K562 (cell line): ENCODE measurements around the gene GDF15. TPM values are rescaled to one million over a fixed set of nuclear protein-coding genes. Genes with fewer than 3 reads are reported as not detected.

Experiments
- ATAC-seq: fragments of 200-7000 bp; cut with Tn5 transposase; 3 replicates; pipeline ENCODE4 v1.9.1; 2020; ENCODE audit warnings: moderate library complexity
- BruUV-seq: library from RNA; stranded (reverse); fragments of 400-500 nt; replicated peaks from 2 replicates; lab custom pipeline; 2021; lab: Mats Ljungman, UMichigan
- CTCF ChIA-PET: fragments of 300-600 bp; formaldehyde crosslinking; extraction: SDS; loops from one replicate; lab custom pipeline; 2021; ENCODE audit warnings: low intra/inter-chr PET ratio; lab: Yijun Ruan, JAX
- POLR2A ChIA-PET: fragments of 300-600, 350-650 bp; sonication (Branson Sonifier 250); formaldehyde crosslinking; extraction: SDS; loops from one replicate; lab custom pipeline; 2021; ENCODE audit warnings: antibody characterized with exemption, inconsistent platforms; lab: Yijun Ruan, JAX
- DNase-seq, 4 experiments: peaks; one replicate each; pipeline versions ENCODE4 v3.0.0 to v3.0.0-alpha.2; 2011 to 2018; ENCODE audit warnings: low spot score in 3 of 4, mixed read lengths in 3 of 4; ENCODE audit errors: extremely low read depth in 1 of 4
- FAIRE-seq: peaks from 2 replicates; lab custom pipeline; 2011; peaks lifted over from hg19 to GRCh38; lab: Jason Lieb, UNC
- H2AFZ ChIP-seq: 2 replicates; pipeline ENCODE4 v1.6.0; 2011; ENCODE audit warnings: low read depth, low read length, control low read depth, inconsistent platforms
- H3K27ac ChIP-seq: fragments of 200-600 bp; 3 replicates; pipeline ENCODE4 v1.8.0; 2011; ENCODE audit warnings: low read depth, mild to moderate bottlenecking, control low read depth, inconsistent platforms, low read length, moderate library complexity, mixed read lengths; ENCODE audit errors: extremely low read depth
- H3K27me3 ChIP-seq, 2 experiments: fragments of 300-600 bp in 1 of 2; 2 replicates in 1 of 2; 3 replicates in 1 of 2; pipeline versions ENCODE4 v1.6.0 to v1.8.0; 2011; ENCODE audit warnings: inconsistent platforms in 2 of 2, low read length in 2 of 2, mild to moderate bottlenecking in 1 of 2, mixed read lengths in 1 of 2, moderate library complexity in 1 of 2; ENCODE audit not compliant: control insufficient read depth in 2 of 2, insufficient read depth in 2 of 2
- H3K36me3 ChIP-seq: fragments of 300-600 bp; 3 replicates; pipeline ENCODE4 v1.8.0; 2011; ENCODE audit warnings: mild to moderate bottlenecking, low read length, inconsistent platforms; ENCODE audit not compliant: control insufficient read depth, insufficient read depth
- H3K4me1 ChIP-seq, 2 experiments: fragments of 200-600 bp in 1 of 2; replicated peaks in 1 of 2; 2 replicates in 1 of 2; 3 replicates in 1 of 2; pipeline versions ENCODE4 v1.5.1 to v1.8.0; 2011; ENCODE audit warnings: inconsistent platforms in 2 of 2, low read length in 2 of 2, mild to moderate bottlenecking in 1 of 2, mixed read lengths in 1 of 2, moderate library complexity in 1 of 2; ENCODE audit not compliant: control insufficient read depth in 2 of 2, insufficient read depth in 2 of 2
- H3K4me2 ChIP-seq: 2 replicates; pipeline ENCODE4 v1.6.1; 2011; ENCODE audit warnings: low read length, control low read depth, inconsistent platforms, mixed read lengths; ENCODE audit not compliant: insufficient read depth
- H3K4me3 ChIP-seq: fragments of 200-600 bp; sonication (generic), shearing (Covaris generic); 2 replicates; pipeline ENCODE4 v1.5.1; 2016; ENCODE audit warnings: control low read depth, inconsistent platforms
- H3K79me2 ChIP-seq: fragments of 200-600 bp; 3 replicates; pipeline ENCODE4 v1.8.0; 2011; ENCODE audit warnings: low read length, inconsistent platforms; ENCODE audit not compliant: control insufficient read depth, insufficient read depth
- H3K9ac ChIP-seq, 2 experiments: 2 replicates each; pipeline versions ENCODE4 v1.6.0 to v1.6.1; 2011; ENCODE audit warnings: low read depth in 2 of 2, low read length in 2 of 2, control low read depth in 1 of 2, inconsistent platforms in 1 of 2, mild to moderate bottlenecking in 1 of 2, mixed read lengths in 1 of 2; ENCODE audit not compliant: insufficient read depth in 1 of 2
- H3K9me1 ChIP-seq: one replicate; pipeline ENCODE4 v1.6.0; 2011; ENCODE audit warnings: inconsistent platforms, mild to moderate bottlenecking, low read length, moderate library complexity; ENCODE audit not compliant: control insufficient read depth, insufficient read depth
- H3K9me3 ChIP-seq: replicated peaks from 2 replicates; pipeline ENCODE4 v1.5.1; 2011; ENCODE audit warnings: low read depth, low read length, inconsistent platforms; ENCODE audit not compliant: control insufficient read depth, insufficient read depth
- H4K20me1 ChIP-seq: replicated peaks from 2 replicates; pipeline ENCODE4 v1.6.1; 2011; ENCODE audit warnings: low read length, inconsistent platforms, mixed read lengths; ENCODE audit not compliant: control insufficient read depth, insufficient read depth
- CBFB ChIP-seq: sonication (generic); formaldehyde crosslinking; IDR thresholded peaks from 2 replicates; pipeline ENCODE4 v1.4.0; 2020; ENCODE audit warnings: mild to moderate bottlenecking, missing genetic modification reagents
- CREB1 ChIP-seq, 2 experiments: sonication (generic) in 1 of 2; formaldehyde crosslinking in 1 of 2; IDR thresholded peaks; 2 replicates each; pipeline versions ENCODE4 v1.6.1 to v1.8.0; 2012 to 2022; ENCODE audit warnings: inconsistent platforms in 1 of 2, mild to moderate bottlenecking in 1 of 2, missing genetic modification reagents in 1 of 2, moderate library complexity in 1 of 2
- CTBP1 ChIP-seq: fragments of 450-650 bp; IDR thresholded peaks from 2 replicates; pipeline ENCODE4 v1.6.1; 2016; ENCODE audit warnings: borderline replicate concordance
- ELF2 ChIP-seq: fragments of 250-450 bp; sonication (Bioruptor Pico); IDR thresholded peaks from 2 replicates; pipeline ENCODE4 v1.5.0; 2021; ENCODE audit warnings: mild to moderate bottlenecking
- HDAC8 ChIP-seq: fragments of 450-650 bp; IDR thresholded peaks from 2 replicates; pipeline ENCODE4 v1.6.1; 2016; ENCODE audit warnings: mild to moderate bottlenecking, missing genetic modification characterization, moderate library complexity, missing compliant biosample characterization
- KAT2B ChIP-seq: IDR thresholded peaks from one replicate; pipeline ENCODE4 v1.6.1; 2012; ENCODE audit warnings: low read depth, mild to moderate bottlenecking, control low read depth, inconsistent platforms, low read length, moderate library complexity
- NBN ChIP-seq: fragments of 450-650 bp; IDR thresholded peaks from 2 replicates; pipeline ENCODE4 v1.6.1; 2016; ENCODE audit warnings: low read depth, mild to moderate bottlenecking
- POLR2A ChIP-seq: fragments of 450-650 bp; conservative IDR thresholded peaks from 2 replicates; pipeline ENCODE4 v1.6.1; 2016
- POLR2AphosphoS2 ChIP-seq: IDR thresholded peaks from 2 replicates; pipeline ENCODE4 v1.6.1; 2012; ENCODE audit warnings: low read length, improper control_type of control experiment
- RBFOX2 ChIP-seq: fragments of 200-400 bp; formaldehyde crosslinking; IDR thresholded peaks from 2 replicates; pipeline ENCODE4 v1.6.1; 2017; ENCODE audit warnings: low read depth, mild to moderate bottlenecking, low read length, moderate library complexity
- SMAD3 ChIP-seq: fragments of 450-650 bp; formaldehyde crosslinking; conservative IDR thresholded peaks from 2 replicates; pipeline ENCODE4 v1.4.0; 2020; ENCODE audit warnings: mild to moderate bottlenecking
- SUPT5H ChIP-seq: fragments of 450-650 bp; IDR thresholded peaks from 2 replicates; pipeline ENCODE4 v1.6.1; 2016
- TEAD2 ChIP-seq: fragments of 450-650 bp; IDR thresholded peaks from 2 replicates; pipeline ENCODE4 v1.6.1; 2016; ENCODE audit warnings: missing genetic modification characterization, control low read depth, missing compliant biosample characterization
- ZFX ChIP-seq: sonication (generic); formaldehyde crosslinking; IDR thresholded peaks from 2 replicates; pipeline ENCODE4 v1.8.0; 2022; ENCODE audit warnings: mild to moderate bottlenecking, missing genetic modification reagents, moderate library complexity
- ZNF668 ChIP-seq: fragments of 250-450 bp; sonication (Bioruptor Pico); IDR thresholded peaks from 2 replicates; pipeline ENCODE4 v1.8.0; 2022; ENCODE audit warnings: mild to moderate bottlenecking, inconsistent platforms
- WGBS: fragments of 100-300 bp; shearing (Covaris generic); methylation state at CpG from one replicate; pipeline ENCODE4 v1.1.6; 2016; ENCODE audit warnings: low coverage, mixed read lengths; ENCODE audit not compliant: insufficient coverage; ENCODE audit errors: missing lambda C conversion rate; 5-methylcytosine and 5-hydroxymethylcytosine counted together
- in situ Hi-C: fragments of 300-500 bp; cut with MboI; formaldehyde crosslinking; loops from 4 replicates; pipeline ENCODE4 v1.15.0; 2018; ENCODE audit warnings: inconsistent platforms, mixed read lengths
- intact Hi-C: fragments of 100-400 bp; cut with micrococcal nuclease; formaldehyde crosslinking; loops from 2 replicates; pipeline ENCODE4 v1.14.2; 2022
- polyA plus RNA-seq, 8 experiments: library from polyadenylated mRNA; depleted of rRNA in 4 of 8; stranded (reverse) in 5 of 8; unstranded in 3 of 8; fragments of >200 nt; fragmentation: Nextera tagmentation in 2 of 8; fragmentation: Illumina TruSeq in 1 of 8; extraction: Ambion mirVana in 2 of 8; extraction: Trizol in 1 of 8; gene quantifications; 2 replicates each; pipeline versions ENCODE4 v1.2.1 to v1.2.3, GENCODE V29; 2011 to 2014; ENCODE audit warnings: inconsistent platforms in 1 of 8, missing spikeins in 1 of 8
- total RNA-seq, 7 experiments: library from RNA; depleted of rRNA in 6 of 7; stranded (reverse); fragments of >200 nt in 6 of 7; fragmentation: Illumina TruSeq in 2 of 7; extraction: Trizol in 2 of 7; gene quantifications; 2 replicates each; pipeline versions ENCODE4 v1.2.1 to v1.2.3, GENCODE V29; 2011 to 2021; ENCODE audit warnings: low replicate concordance in 1 of 7
- TF ChIP-seq, protein P1 (sequence below): fragments of 450-650 bp; conservative IDR thresholded peaks from 2 replicates; pipeline ENCODE4 v1.6.1; 2016; ENCODE audit warnings: missing genetic modification characterization, low read depth, mild to moderate bottlenecking, control low read depth, missing compliant biosample characterization
- TF ChIP-seq, protein P2 (sequence below), 2 experiments: fragments of 450-650 bp; IDR thresholded peaks; 2 replicates each; pipeline ENCODE4 v1.6.1; 2018; ENCODE audit warnings: mild to moderate bottlenecking in 2 of 2, low read depth in 1 of 2; ENCODE audit not compliant: partially characterized antibody in 2 of 2

GDF15 gene
- total and polyA plus RNA-seq, 9 of the 15 experiments (the other 6 are each of a cell fraction or from before 2014, with no cell fraction given): 2.3 to 82.4 (median 12.5) TPM

- no peaks in the 10 kb centered on the region for H3K9me3 ChIP-seq
- FAIRE-seq (peak; percentile 91), ATAC-seq (peak; percentile 20), DNase-seq (peak; percentile 42 to 91 (median 60))
- POLR2A ChIA-PET: interaction anchor here (0.5 to 11.1 kb wide), 11 partner anchors 14 to 295 kb away, joined by 3 to 244 read pairs (median 3); partner anchors contain the start of genes GDF15 and JUND
- H3K4me3 ChIP-seq: peak overlapping the region; percentile 42
- no peaks in the 10 kb centered on the region for H3K27me3 ChIP-seq
- H3K9me1 ChIP-seq: no peaks in the 10 kb centered on the region
- in situ Hi-C loops: loop anchor here (10.0 kb wide), 1 partner anchor 320 kb away; the partner anchor contains the start of gene MAST3
- CTCF ChIA-PET: interaction anchor here (0.8 to 0.9 kb wide), 2 partner anchors 13 to 65 kb away, joined by 3 to 4 read pairs; no protein-coding TSS in a partner anchor
- peak overlapping the region; percentile 88 for H3K4me2 ChIP-seq
- intact Hi-C loops: loop anchor here (2.0 to 5.0 kb wide), 3 partner anchors 134 to 352 kb away; partner anchors contain the start of genes JUND and RAB3A
- peaks cover 19% of the 10 kb centered on the region for H3K79me2 ChIP-seq
- peak overlapping the region; percentile 82 to 93 for H3K9ac ChIP-seq
- H3K4me1 ChIP-seq: peaks cover 41 to 70% of the 10 kb centered on the region in 2 experiments
- 0% methylated on average over 11 of the region's 11 CpGs for WGBS
- peak overlapping the region; percentile 91 for H2AFZ ChIP-seq
- no peaks in the 10 kb centered on the region for H3K36me3 ChIP-seq
- BruUV-seq: TSS peak; percentile 89
- H3K27ac ChIP-seq: peak overlapping the region; percentile 97
- no peaks in the 10 kb centered on the region for H4K20me1 ChIP-seq
- TF ChIP-seq RBFOX2 (peak; percentile 47), HDAC8 (tag) (0 out of 2 replicates have a peak, but pooled peaks have one; percentile 48), SMAD3 (CRISPR knock-in tag) (no peak), CREB1 (IDR thresholded peaks at IDR 0.05) (peak; percentile 17; the same call in 1 of the 2 replicates), CREB1 (CRISPR knock-in tag; IDR thresholded peaks at IDR 0.05) (no peak), ZNF668 (CRISPR knock-in tag) (no peak), POLR2A (peak; percentile 69), KAT2B (no peak), ZFX (peak; percentile 76), ELF2 (CRISPR knock-in tag) (no peak), CTBP1 (peak; percentile 24; the same call in 1 of the 2 replicates), POLR2AphosphoS2 (no peak), NBN (peak; percentile 37; the same call in 1 of the 2 replicates), SUPT5H (peak; percentile 67), CBFB (CRISPR knock-in tag) (no peak), TEAD2 (tag) (no peak)
- TF ChIP-seq, protein P1, sequence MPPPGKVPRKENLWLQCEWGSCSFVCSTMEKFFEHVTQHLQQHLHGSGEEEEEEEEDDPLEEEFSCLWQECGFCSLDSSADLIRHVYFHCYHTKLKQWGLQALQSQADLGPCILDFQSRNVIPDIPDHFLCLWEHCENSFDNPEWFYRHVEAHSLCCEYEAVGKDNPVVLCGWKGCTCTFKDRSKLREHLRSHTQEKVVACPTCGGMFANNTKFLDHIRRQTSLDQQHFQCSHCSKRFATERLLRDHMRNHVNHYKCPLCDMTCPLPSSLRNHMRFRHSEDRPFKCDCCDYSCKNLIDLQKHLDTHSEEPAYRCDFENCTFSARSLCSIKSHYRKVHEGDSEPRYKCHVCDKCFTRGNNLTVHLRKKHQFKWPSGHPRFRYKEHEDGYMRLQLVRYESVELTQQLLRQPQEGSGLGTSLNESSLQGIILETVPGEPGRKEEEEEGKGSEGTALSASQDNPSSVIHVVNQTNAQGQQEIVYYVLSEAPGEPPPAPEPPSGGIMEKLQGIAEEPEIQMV (tag): 0 out of 2 replicates have a peak, but pooled peaks have one; percentile 28
- TF ChIP-seq, protein P2, sequence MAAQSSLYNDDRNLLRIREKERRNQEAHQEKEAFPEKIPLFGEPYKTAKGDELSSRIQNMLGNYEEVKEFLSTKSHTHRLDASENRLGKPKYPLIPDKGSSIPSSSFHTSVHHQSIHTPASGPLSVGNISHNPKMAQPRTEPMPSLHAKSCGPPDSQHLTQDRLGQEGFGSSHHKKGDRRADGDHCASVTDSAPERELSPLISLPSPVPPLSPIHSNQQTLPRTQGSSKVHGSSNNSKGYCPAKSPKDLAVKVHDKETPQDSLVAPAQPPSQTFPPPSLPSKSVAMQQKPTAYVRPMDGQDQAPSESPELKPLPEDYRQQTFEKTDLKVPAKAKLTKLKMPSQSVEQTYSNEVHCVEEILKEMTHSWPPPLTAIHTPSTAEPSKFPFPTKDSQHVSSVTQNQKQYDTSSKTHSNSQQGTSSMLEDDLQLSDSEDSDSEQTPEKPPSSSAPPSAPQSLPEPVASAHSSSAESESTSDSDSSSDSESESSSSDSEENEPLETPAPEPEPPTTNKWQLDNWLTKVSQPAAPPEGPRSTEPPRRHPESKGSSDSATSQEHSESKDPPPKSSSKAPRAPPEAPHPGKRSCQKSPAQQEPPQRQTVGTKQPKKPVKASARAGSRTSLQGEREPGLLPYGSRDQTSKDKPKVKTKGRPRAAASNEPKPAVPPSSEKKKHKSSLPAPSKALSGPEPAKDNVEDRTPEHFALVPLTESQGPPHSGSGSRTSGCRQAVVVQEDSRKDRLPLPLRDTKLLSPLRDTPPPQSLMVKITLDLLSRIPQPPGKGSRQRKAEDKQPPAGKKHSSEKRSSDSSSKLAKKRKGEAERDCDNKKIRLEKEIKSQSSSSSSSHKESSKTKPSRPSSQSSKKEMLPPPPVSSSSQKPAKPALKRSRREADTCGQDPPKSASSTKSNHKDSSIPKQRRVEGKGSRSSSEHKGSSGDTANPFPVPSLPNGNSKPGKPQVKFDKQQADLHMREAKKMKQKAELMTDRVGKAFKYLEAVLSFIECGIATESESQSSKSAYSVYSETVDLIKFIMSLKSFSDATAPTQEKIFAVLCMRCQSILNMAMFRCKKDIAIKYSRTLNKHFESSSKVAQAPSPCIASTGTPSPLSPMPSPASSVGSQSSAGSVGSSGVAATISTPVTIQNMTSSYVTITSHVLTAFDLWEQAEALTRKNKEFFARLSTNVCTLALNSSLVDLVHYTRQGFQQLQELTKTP (IDR thresholded peaks at IDR 0.05; ENCODE audit: low read depth in 1 of 2, partially characterized antibody in 2 of 2): no peak
These were observed 28.7 kb downstream of the GDF15 start for GRCh38 chr19:18414504-18415177.
